HCT116 (cell line): ENCODE results near the gene CLEC14A. TPM values are rescaled to one million over a fixed set of nuclear protein-coding genes. Genes with fewer than 3 reads are reported as not detected.

ENCODE experiments used
- ATAC-seq: fragments of 200-7000 bp; cut with Tn5 transposase; 2 replicates; pipeline ENCODE4 v1.9.1; 2020; ENCODE audit warnings: mild to moderate bottlenecking, moderate library complexity
- BruUV-seq: library from RNA; stranded (reverse); fragments of 400-500 nt; replicated peaks from 2 replicates; lab custom pipeline; 2021; lab: Mats Ljungman, UMichigan
- CTCF ChIA-PET: fragments of 300-600 bp; sonication (Branson Sonifier 250); formaldehyde crosslinking; loops from one replicate; lab custom pipeline; 2021; ENCODE audit warnings: antibody characterized with exemption; lab: Charles Lee
- POLR2A ChIA-PET: fragments of 300-600, 350-600 bp; sonication (Branson Sonifier 250); formaldehyde crosslinking; loops from one replicate; lab custom pipeline; 2021; ENCODE audit warnings: antibody characterized with exemption; lab: Charles Lee
- RAD21 ChIA-PET, 2 experiments: fragments of 300-600 bp; sonication (Branson Sonifier 250); formaldehyde crosslinking; loops; one replicate each; lab custom pipeline; 2023; ENCODE audit warnings: low total read pairs in 2 of 2; ENCODE audit not compliant: uncharacterized antibody in 2 of 2, unreplicated experiment in 2 of 2, low non-redundant PET in 1 of 2; lab: Charles Lee
- DNase-seq: peaks from one replicate; pipeline ENCODE4 v3.0.0-alpha.2; 2010; ENCODE audit warnings: low read depth, low spot score
- H2AFZ ChIP-seq: fragments of 200-600 bp; shearing (Covaris generic), sonication (generic); 2 replicates; pipeline ENCODE4 v1.6.1; 2017; ENCODE audit warnings: low read depth, mixed run types, mixed read lengths, antibody characterized with exemption, low read length; ENCODE audit not compliant: poor library complexity, severe bottlenecking
- H3K27ac ChIP-seq: 2 replicates; pipeline ENCODE4 v1.5.1; 2012; ENCODE audit warnings: low read depth, low read length
- H3K27me3 ChIP-seq: fragments of 200-600 bp; sonication (generic); 2 replicates; pipeline ENCODE4 v1.6.1; 2016; ENCODE audit warnings: mixed run types, low read length, mixed read lengths; ENCODE audit not compliant: insufficient read depth
- H3K36me3 ChIP-seq, 2 experiments: fragments of 200-500 bp in 1 of 2; fragments of 200-600 bp in 1 of 2; sonication (Bioruptor generic) in 1 of 2; sonication (generic) in 1 of 2; 2 replicates each; pipeline versions ENCODE4 v1.5.1 to v1.6.1; 2014 to 2016; ENCODE audit warnings: low read length in 2 of 2, inconsistent platforms in 1 of 2, mixed read lengths in 1 of 2, mixed run types in 1 of 2; ENCODE audit not compliant: insufficient read depth in 2 of 2, control insufficient read depth in 1 of 2
- H3K4me1 ChIP-seq, 2 experiments: fragments of 200-600 bp in 1 of 2; sonication (generic) in 1 of 2; 2 replicates each; pipeline versions ENCODE4 v1.5.1 to v1.6.1; 2012 to 2017; ENCODE audit warnings: low read length in 2 of 2, inconsistent platforms in 1 of 2, mild to moderate bottlenecking in 1 of 2, mixed read lengths in 1 of 2, mixed run types in 1 of 2, moderate library complexity in 1 of 2; ENCODE audit not compliant: insufficient read depth in 2 of 2, control insufficient read depth in 1 of 2
- H3K4me2 ChIP-seq: fragments of 200-600 bp; sonication (generic); 2 replicates; pipeline ENCODE4 v1.6.1; 2017; ENCODE audit warnings: mixed run types, low read length, mixed read lengths
- H3K4me3 ChIP-seq, 2 experiments: fragments of 200-600 bp in 1 of 2; sonication (generic) in 1 of 2; replicated peaks in 1 of 2; 2 replicates each; pipeline ENCODE4 v1.5.1; 2011 to 2016; ENCODE audit warnings: low read length in 2 of 2, control low read depth in 1 of 2, low read depth in 1 of 2, mild to moderate bottlenecking in 1 of 2, mixed read lengths in 1 of 2, mixed run types in 1 of 2
- H3K79me2 ChIP-seq: fragments of 200-600 bp; sonication (generic); 2 replicates; pipeline ENCODE4 v1.6.1; 2017; ENCODE audit warnings: mild to moderate bottlenecking, mixed run types, low read length, moderate library complexity, mixed read lengths; ENCODE audit not compliant: insufficient read depth
- H3K9ac ChIP-seq: fragments of 200-600 bp; sonication (generic); 2 replicates; pipeline ENCODE4 v1.6.1; 2016; ENCODE audit warnings: low read length, mixed read lengths
- H3K9me2 ChIP-seq: fragments of 200-600 bp; sonication (generic), shearing (Covaris generic); 2 replicates; pipeline ENCODE4 v1.6.1; 2017; ENCODE audit warnings: mixed run types, mild to moderate bottlenecking, moderate library complexity; ENCODE audit not compliant: insufficient read depth
- H3K9me3 ChIP-seq, 2 experiments: fragments of 200-500 bp in 1 of 2; fragments of 200-600 bp in 1 of 2; sonication (Bioruptor generic) in 1 of 2; sonication (generic) in 1 of 2; 2 replicates each; pipeline ENCODE4 v1.6.1; 2014 to 2017; ENCODE audit warnings: low read length in 2 of 2, mixed read lengths in 2 of 2, inconsistent platforms in 1 of 2, low read depth in 1 of 2, mild to moderate bottlenecking in 1 of 2, mixed run types in 1 of 2, moderate library complexity in 1 of 2; ENCODE audit not compliant: control insufficient read depth in 1 of 2, insufficient read depth in 1 of 2
- H4K20me1 ChIP-seq: fragments of 200-600 bp; sonication (generic), shearing (Covaris generic); 2 replicates; pipeline ENCODE4 v1.6.1; 2017; ENCODE audit warnings: mixed run types, mild to moderate bottlenecking, moderate library complexity; ENCODE audit not compliant: insufficient read depth
- CEBPB ChIP-seq: IDR thresholded peaks from 2 replicates; pipeline ENCODE4 v1.6.1; 2012; ENCODE audit warnings: low read depth
- ELF1 ChIP-seq: IDR thresholded peaks from 2 replicates; pipeline ENCODE4 v1.6.1; 2012; ENCODE audit warnings: low read depth, borderline replicate concordance
- RAD21 ChIP-seq: IDR thresholded peaks from 2 replicates; pipeline ENCODE4 v1.6.1; 2012; ENCODE audit warnings: low read depth, mild to moderate bottlenecking
- SP1 ChIP-seq: IDR thresholded peaks from 2 replicates; pipeline ENCODE4 v1.6.1; 2012; ENCODE audit warnings: low read depth
- SRF ChIP-seq: IDR thresholded peaks from 2 replicates; pipeline ENCODE4 v1.6.1; 2012; ENCODE audit warnings: low read depth
- TCF7L2 ChIP-seq: IDR thresholded peaks from 2 replicates; pipeline ENCODE4 v1.7.0; 2011; ENCODE audit warnings: borderline replicate concordance, inconsistent platforms; ENCODE audit not compliant: insufficient read depth, insufficient read length; ENCODE audit errors: extremely low read depth
- YY1 ChIP-seq: IDR thresholded peaks from 2 replicates; pipeline ENCODE4 v1.6.1; 2011; ENCODE audit warnings: low read length, low read depth, moderate library complexity, mild to moderate bottlenecking; ENCODE audit not compliant: insufficient replicate concordance; ENCODE audit errors: extremely low read depth
- ZBTB33 ChIP-seq: IDR thresholded peaks from 2 replicates; pipeline ENCODE4 v1.6.1; 2011; ENCODE audit warnings: mild to moderate bottlenecking, low read length, moderate library complexity; ENCODE audit not compliant: insufficient replicate concordance; ENCODE audit errors: extremely low read depth
- ZFX ChIP-seq: fragments of 450-650 bp; IDR thresholded peaks from 2 replicates; pipeline ENCODE4 v1.6.1; 2017
- ZNF274 ChIP-seq: fragments of 200-500 bp; sonication (Bioruptor generic); IDR thresholded peaks from 2 replicates; pipeline ENCODE4 v1.6.1; 2014; ENCODE audit warnings: mild to moderate bottlenecking, low read depth, low read length, inconsistent platforms
- intact Hi-C: fragments of 100-400 bp; cut with micrococcal nuclease; formaldehyde crosslinking; loops from 2 replicates; pipeline ENCODE4 v1.10.0; 2022
- total RNA-seq: library from RNA; stranded (reverse); gene quantifications from one replicate; pipeline ENCODE4 v1.2.1, GENCODE V29; 2021; ENCODE audit not compliant: unreplicated experiment
- TF ChIP-seq, protein P1 (sequence below), 3 experiments: fragments of 200-600 bp in 1 of 3; sonication (generic) in 1 of 3; IDR thresholded peaks in 2 of 3; conservative IDR thresholded peaks in 1 of 3; 2 replicates each; pipeline ENCODE4 v1.5.1; 2012 to 2017; ENCODE audit warnings: low read depth in 2 of 3, low read length in 2 of 3, antibody characterized with exemption in 1 of 3, borderline replicate concordance in 1 of 3, control low read depth in 1 of 3, mild to moderate bottlenecking in 1 of 3, mixed read lengths in 1 of 3, mixed run types in 1 of 3, moderate library complexity in 1 of 3; ENCODE audit not compliant: insufficient read depth in 1 of 3

Gene CLEC14A
- total RNA-seq, 1 experiment from 2014 or later, result 0.10 TPM

GRCh38 chr14:38280081-38280480, 24.2 kb upstream of the CLEC14A start:
- ATAC-seq, result no peak
- H3K9ac ChIP-seq, result no peak overlapping the region
- no peaks in the 10 kb centered on the region; a peak in 1 of 4 replicates for H3K36me3 ChIP-seq
- no peaks in the 10 kb centered on the region for H3K4me1 ChIP-seq
- H2AFZ ChIP-seq, result no peak overlapping the region
- H3K9me2 ChIP-seq, result no peaks in the 10 kb centered on the region
- no peaks in the 10 kb centered on the region for H4K20me1 ChIP-seq
- RAD21 ChIA-PET, result no interaction called here
- TF ChIP-seq ZFX, result no peak
- no peak for TF ChIP-seq SRF
- no peak for TF ChIP-seq YY1
- no peak for TF ChIP-seq ZNF274
- TF ChIP-seq RAD21, result no peak
- no peak for TF ChIP-seq ZBTB33
- no peak for TF ChIP-seq CEBPB
- TF ChIP-seq SP1, result no peak
- no peak for TF ChIP-seq TCF7L2
- no peak for TF ChIP-seq ELF1
- TF ChIP-seq, protein P1, sequence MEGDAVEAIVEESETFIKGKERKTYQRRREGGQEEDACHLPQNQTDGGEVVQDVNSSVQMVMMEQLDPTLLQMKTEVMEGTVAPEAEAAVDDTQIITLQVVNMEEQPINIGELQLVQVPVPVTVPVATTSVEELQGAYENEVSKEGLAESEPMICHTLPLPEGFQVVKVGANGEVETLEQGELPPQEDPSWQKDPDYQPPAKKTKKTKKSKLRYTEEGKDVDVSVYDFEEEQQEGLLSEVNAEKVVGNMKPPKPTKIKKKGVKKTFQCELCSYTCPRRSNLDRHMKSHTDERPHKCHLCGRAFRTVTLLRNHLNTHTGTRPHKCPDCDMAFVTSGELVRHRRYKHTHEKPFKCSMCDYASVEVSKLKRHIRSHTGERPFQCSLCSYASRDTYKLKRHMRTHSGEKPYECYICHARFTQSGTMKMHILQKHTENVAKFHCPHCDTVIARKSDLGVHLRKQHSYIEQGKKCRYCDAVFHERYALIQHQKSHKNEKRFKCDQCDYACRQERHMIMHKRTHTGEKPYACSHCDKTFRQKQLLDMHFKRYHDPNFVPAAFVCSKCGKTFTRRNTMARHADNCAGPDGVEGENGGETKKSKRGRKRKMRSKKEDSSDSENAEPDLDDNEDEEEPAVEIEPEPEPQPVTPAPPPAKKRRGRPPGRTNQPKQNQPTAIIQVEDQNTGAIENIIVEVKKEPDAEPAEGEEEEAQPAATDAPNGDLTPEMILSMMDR (IDR thresholded peaks at IDR 0.05 in 2 of 3, conservative IDR thresholded peaks at IDR 0.05 in 1 of 3; ENCODE audit: borderline replicate concordance in 1 of 3, insufficient read depth in 1 of 3, low read depth in 2 of 3, low read length in 2 of 3), result no peak
- TF ChIP-seq, all 23 proteins: peak for 0
- no peaks in the 10 kb centered on the region for H3K79me2 ChIP-seq
- no peak overlapping the region for H3K27ac ChIP-seq
- CTCF ChIA-PET, result no interaction called here
- POLR2A ChIA-PET, result interaction anchor here (0.6 kb wide), 1 partner anchor 157 kb away, joined by 3 read pairs; no protein-coding TSS in a partner anchor
- no TSS peak for BruUV-seq
- 0 out of 4 replicates have a peak, but pooled peaks cover 0 to 3% of the 10 kb centered on the region in 2 experiments for H3K9me3 ChIP-seq
- no peak for DNase-seq
- H3K4me2 ChIP-seq, result no peak overlapping the region
- no peak overlapping the region for H3K4me3 ChIP-seq
- no peaks in the 10 kb centered on the region for H3K27me3 ChIP-seq
- intact Hi-C loops, result no loop called here
